Fibroblast of villous mesenchyme (primary cell): ENCODE measurements around the gene PROSER1. TPM values are rescaled to one million over a fixed set of nuclear protein-coding genes. Genes with fewer than 3 reads are reported as not detected.

Experiments
- DNase-seq: peaks from one replicate; pipeline ENCODE4 v3.0.0-alpha.2; 2010; ENCODE audit warnings: low read depth
- H3K4me3 ChIP-seq: 2 replicates; pipeline ENCODE4 v1.5.1; 2011; ENCODE audit warnings: low read depth, mild to moderate bottlenecking, low read length
- total RNA-seq: library from RNA; depleted of rRNA; stranded (reverse); fragments of >200 nt; gene quantifications from 2 replicates; pipeline ENCODE4 v1.2.3, GENCODE V29; 2012
- TF ChIP-seq, protein P1 (sequence below): IDR thresholded peaks from 2 replicates; pipeline ENCODE4 v1.5.1; 2012; ENCODE audit warnings: low read depth, mild to moderate bottlenecking, low read length; ENCODE audit not compliant: insufficient read depth

Gene PROSER1
- total RNA-seq, 1 donor = 12.5 TPM

DNA sequence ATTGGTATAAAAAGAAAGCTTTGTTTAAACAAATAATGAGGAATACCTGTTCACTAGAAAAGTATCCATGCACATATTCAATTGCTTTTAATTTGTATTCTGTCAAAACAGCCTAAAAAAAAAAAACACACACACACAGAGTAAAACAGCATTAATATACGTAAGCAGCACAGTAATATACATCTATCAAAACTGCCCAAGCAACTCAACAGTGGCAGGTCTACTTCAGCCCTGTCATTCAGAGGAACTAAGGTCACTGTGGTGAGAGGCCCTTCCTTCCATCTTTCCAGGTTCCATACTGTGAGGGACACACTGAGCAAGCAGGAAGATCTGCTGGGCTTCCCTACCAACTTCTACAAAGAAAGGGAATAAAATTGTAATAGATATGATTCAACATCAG lies 3.8 kb downstream of the PROSER1 start:
- H3K4me3 ChIP-seq = no peak overlapping the region
- TF ChIP-seq, protein P1, sequence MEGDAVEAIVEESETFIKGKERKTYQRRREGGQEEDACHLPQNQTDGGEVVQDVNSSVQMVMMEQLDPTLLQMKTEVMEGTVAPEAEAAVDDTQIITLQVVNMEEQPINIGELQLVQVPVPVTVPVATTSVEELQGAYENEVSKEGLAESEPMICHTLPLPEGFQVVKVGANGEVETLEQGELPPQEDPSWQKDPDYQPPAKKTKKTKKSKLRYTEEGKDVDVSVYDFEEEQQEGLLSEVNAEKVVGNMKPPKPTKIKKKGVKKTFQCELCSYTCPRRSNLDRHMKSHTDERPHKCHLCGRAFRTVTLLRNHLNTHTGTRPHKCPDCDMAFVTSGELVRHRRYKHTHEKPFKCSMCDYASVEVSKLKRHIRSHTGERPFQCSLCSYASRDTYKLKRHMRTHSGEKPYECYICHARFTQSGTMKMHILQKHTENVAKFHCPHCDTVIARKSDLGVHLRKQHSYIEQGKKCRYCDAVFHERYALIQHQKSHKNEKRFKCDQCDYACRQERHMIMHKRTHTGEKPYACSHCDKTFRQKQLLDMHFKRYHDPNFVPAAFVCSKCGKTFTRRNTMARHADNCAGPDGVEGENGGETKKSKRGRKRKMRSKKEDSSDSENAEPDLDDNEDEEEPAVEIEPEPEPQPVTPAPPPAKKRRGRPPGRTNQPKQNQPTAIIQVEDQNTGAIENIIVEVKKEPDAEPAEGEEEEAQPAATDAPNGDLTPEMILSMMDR = no peak
- no peak for DNase-seq

DNA sequence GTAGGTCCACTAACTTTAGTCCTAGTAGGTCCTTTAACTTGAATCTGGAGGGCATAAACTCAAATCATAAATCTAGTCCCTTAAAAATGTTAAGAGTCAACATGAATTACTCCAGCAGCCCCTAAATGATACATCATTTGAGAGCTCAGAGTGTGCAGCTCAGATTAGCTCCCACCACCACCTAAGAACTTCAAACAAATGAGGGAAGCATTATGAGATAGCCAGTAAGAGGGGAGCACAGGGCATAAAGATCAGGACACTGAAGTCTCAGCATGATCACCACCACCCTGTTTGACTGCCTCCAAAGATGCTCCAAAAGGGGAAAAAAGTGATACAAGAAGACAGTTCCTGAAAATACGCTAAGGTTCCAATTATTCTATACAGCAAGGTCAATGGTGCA lies 5.7 kb downstream of the PROSER1 start:
- no peak overlapping the region for H3K4me3 ChIP-seq
- DNase-seq = no peak
- TF ChIP-seq, protein P1 = no peak

DNA sequence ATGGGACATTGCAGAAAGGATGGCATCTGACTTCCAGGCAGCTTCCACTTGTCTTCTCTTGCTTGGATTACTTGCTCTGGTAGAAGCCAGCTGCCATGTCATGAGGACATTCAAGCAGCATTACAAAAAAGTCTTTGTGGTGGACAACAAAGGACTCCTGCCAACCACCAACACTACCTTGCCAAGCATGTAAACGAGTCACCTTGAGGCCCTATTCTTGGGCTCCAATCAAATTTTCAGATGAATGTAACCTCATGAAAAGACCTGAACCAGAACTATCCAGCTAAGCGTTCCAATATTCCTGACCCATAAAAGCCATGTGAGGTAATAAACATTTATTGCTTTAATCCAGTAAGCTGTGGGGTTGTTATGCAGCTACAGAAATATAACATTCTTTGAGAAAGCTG lies 12.5 kb downstream of the PROSER1 start:
- no peak for DNase-seq
- TF ChIP-seq, protein P1 = no peak

DNA sequence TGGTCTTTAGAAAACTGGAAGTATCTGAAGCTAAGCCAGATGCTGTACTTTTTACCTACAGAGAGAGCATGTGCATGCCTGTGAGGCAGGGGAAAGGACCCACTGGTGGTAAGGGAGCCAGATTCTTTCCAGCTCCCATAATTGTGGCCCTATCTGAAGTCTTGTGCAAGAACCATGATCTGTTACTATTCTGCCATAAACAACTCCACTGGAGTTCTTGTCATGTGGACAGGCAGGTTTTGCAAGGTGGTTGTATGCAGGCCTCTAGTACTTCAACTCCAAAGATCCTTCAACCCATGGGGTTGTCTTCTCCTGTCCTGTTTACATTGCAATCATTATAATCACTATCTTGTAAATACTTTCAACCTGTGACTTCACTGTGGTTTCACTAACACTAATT lies 14.1 kb downstream of the PROSER1 start:
- DNase-seq = peak; percentile 91
- H3K4me3 ChIP-seq = no peak overlapping the region
- TF ChIP-seq, protein P1 = no peak

More for the DNA sequence above, 12.5 kb downstream of the PROSER1 start:
- H3K4me3 ChIP-seq = no peak overlapping the region

DNA sequence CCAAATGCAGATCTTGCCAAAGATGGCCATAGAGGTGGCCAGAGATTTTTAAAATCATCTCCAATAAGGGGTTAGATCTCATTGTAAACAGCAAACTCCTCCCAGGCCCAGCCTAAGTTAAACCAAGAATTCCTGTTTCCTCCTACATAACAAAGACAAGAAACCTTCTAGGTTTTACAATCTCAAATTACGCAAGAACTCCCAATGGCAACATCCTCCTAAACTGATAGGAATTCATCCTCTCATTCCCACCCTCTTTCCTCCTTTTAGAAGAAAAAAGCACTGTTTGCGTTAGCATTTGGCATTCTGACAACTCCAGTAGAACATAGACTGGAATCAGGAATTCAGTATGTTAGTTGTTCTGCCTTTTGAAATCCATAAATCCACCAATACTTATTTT lies 14.6 kb downstream of the PROSER1 start:
- TF ChIP-seq, protein P1 = no peak
- peak; percentile 89 for DNase-seq
- no peak overlapping the region for H3K4me3 ChIP-seq

DNA sequence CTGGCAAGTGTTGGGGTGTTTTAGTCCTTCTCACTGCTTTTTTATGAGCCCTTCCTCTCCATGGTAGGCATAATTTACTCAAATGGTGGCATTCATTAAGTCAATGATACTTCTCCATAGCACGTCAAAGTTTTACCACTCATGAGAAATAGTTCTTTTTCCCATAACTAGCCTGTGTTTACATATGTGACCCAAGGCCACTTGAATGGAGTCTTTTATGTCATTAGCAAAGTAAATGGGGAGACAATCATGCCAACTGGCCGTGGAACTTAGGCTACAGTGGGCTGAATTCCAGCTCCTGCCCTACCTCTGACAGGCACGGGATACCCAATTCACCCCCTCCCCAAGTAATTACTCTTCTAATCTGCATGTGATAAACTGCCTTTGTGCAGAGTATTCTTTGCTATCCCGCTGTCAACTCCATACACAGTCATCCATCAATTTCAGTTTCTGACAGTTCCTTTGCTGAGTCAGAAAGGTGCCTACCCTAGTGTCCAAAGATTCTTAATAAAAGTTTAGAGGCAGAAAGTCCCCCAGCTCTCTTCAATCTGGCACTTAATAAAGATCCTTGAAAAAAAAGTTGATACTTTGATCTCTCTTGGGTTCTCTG lies 16.9 kb downstream of the PROSER1 start:
- TF ChIP-seq, protein P1 = no peak
- no peak for DNase-seq
- no peak overlapping the region for H3K4me3 ChIP-seq

DNA sequence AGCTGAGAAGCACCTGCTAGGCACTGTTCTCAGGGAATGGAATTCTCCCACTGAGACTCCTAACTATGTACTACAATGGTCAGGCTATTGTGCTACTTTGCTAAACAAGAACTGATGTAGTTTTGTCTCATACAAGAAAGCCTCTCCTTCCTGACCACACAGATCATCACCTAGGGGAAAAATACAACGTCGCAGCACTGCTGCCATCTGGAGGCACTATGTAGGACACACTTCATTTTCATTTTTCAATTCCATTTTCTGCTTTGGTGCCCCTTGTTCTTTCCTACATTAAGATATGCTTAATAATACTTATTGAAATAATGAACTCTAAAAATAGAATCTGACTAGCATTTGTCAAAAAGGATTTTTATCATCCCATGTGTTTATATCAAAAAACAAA lies 21.1 kb downstream of the PROSER1 start:
- TF ChIP-seq, protein P1 = peak; percentile 46
- DNase-seq = peak; percentile 24
- no peak overlapping the region for H3K4me3 ChIP-seq
